MM.1S (cell line): Measurements from ENCODE around the gene WSB1.

Experiments
- DNase-seq: peaks from one replicate; pipeline ENCODE4 v3.0.0-alpha.2; 2015
- H2AFZ ChIP-seq: fragments of 300-600 bp; sonication (generic); 2 replicates; pipeline ENCODE4 v1.6.0; 2016; ENCODE audit warnings: antibody characterized with exemption, low read length
- H3F3A ChIP-seq: fragments of 300-600 bp; sonication (generic); 2 replicates; pipeline ENCODE4 v1.6.1; 2016; ENCODE audit warnings: mild to moderate bottlenecking, antibody characterized with exemption, low read length, moderate library complexity, mixed read lengths; ENCODE audit not compliant: insufficient read depth
- H3K27ac ChIP-seq: fragments of 300-600 bp; sonication (generic); 2 replicates; pipeline ENCODE4 v1.5.1; 2016; ENCODE audit warnings: mild to moderate bottlenecking, low read length
- H3K27me3 ChIP-seq: fragments of 300-600 bp; sonication (generic); replicated peaks from 2 replicates; pipeline ENCODE4 v1.6.0; 2016; ENCODE audit warnings: low read length; ENCODE audit not compliant: insufficient read depth
- H3K36me3 ChIP-seq: fragments of 300-600 bp; sonication (generic); replicated peaks from 2 replicates; pipeline ENCODE4 v1.6.1; 2016; ENCODE audit warnings: mild to moderate bottlenecking, low read length, mixed read lengths; ENCODE audit not compliant: insufficient read depth
- H3K4me1 ChIP-seq: fragments of 300-600 bp; sonication (generic); 2 replicates; pipeline ENCODE4 v1.6.1; 2016; ENCODE audit warnings: low read length, mixed read lengths
- H3K4me2 ChIP-seq: fragments of 300-600 bp; sonication (generic); 2 replicates; pipeline ENCODE4 v1.6.0; 2016; ENCODE audit warnings: low read depth, low read length
- H3K4me3 ChIP-seq: fragments of 300-600 bp; sonication (generic); 2 replicates; pipeline ENCODE4 v1.5.1; 2016; ENCODE audit warnings: low read length, mixed read lengths
- H3K79me2 ChIP-seq: fragments of 300-600 bp; sonication (generic); 2 replicates; pipeline ENCODE4 v1.6.1; 2016; ENCODE audit warnings: mixed run types, low read length, mixed read lengths
- H3K9ac ChIP-seq: fragments of 300-600 bp; sonication (generic); 2 replicates; pipeline ENCODE4 v1.6.1; 2016; ENCODE audit warnings: low read length, mixed read lengths
- H3K9me2 ChIP-seq: fragments of 300-600 bp; sonication (generic); replicated peaks from 2 replicates; pipeline ENCODE4 v1.6.1; 2016; ENCODE audit warnings: mild to moderate bottlenecking, low read length, mixed read lengths; ENCODE audit not compliant: insufficient read depth
- H3K9me3 ChIP-seq: fragments of 300-600 bp; sonication (generic); replicated peaks from 2 replicates; pipeline ENCODE4 v1.6.1; 2016; ENCODE audit warnings: mild to moderate bottlenecking, low read length, mixed read lengths; ENCODE audit not compliant: insufficient read depth
- H4K20me1 ChIP-seq: fragments of 300-600 bp; sonication (generic); 2 replicates; pipeline ENCODE4 v1.6.1; 2016; ENCODE audit warnings: mild to moderate bottlenecking, low read length, moderate library complexity, mixed read lengths; ENCODE audit not compliant: insufficient read depth
- EZH2 ChIP-seq: fragments of 300-600 bp; sonication (generic); optimal IDR thresholded peaks from 2 replicates; pipeline ENCODE3; 2017; ENCODE audit warnings: low read depth, mild to moderate bottlenecking, antibody characterized with exemption, low read length, mixed read lengths
- EZH2phosphoT487 ChIP-seq: fragments of 300-600 bp; sonication (generic); IDR thresholded peaks from 2 replicates; pipeline ENCODE4 v1.6.1; 2018; ENCODE audit warnings: antibody characterized with exemption, low read length
- TF ChIP-seq, protein P1 (sequence below): fragments of 300-600 bp; sonication (generic); IDR thresholded peaks from 2 replicates; pipeline ENCODE4 v1.5.1; 2016; ENCODE audit warnings: antibody characterized with exemption, low read length, mixed read lengths

WSB1 gene

DNA sequence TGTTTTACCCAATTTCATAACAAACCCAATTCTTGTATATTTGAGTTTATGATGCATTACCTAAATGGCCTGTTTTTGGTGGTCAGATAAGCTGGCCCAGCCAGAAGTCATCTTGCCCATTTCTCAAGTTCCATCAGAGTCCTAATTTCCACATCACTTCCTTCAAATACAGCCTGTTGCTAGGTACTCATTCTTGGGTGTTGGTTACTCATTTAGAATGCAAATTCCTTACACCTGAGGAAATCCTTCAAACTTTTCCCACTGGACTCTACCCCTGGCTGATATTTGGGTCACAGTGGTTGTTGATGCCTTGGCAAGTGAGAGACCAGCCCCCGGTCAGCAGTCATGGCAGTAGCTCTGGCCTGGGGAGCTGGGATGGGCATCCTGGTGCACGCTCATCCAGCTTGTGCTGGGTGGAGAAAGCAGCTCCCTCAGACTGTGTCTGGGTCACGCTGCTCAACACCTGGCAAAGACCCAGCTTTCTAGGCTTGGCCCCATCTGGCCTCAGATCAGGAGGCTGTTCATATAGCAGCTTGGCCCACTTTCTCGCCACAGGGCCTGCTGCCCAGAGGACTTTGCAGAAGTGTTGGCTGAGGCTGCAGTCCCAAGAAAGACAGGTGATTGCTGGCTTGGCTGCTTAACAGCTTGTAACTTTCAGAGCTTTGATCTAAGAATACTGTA, 25.8 kb downstream of the WSB1 start:
- Histone ChIP-seq H3K27ac (no peak overlapping the region), H4K20me1 (no peaks in the 10 kb centered on the region), H2AFZ (no peak overlapping the region), H3K36me3 (no peaks in the 10 kb centered on the region), H3K27me3 (no peaks in the 10 kb centered on the region), H3K4me1 (no peaks in the 10 kb centered on the region), H3K9me3 (no peaks in the 10 kb centered on the region), H3K79me2 (no peaks in the 10 kb centered on the region), H3F3A (no peaks in the 10 kb centered on the region), H3K4me3 (no peak overlapping the region), H3K9me2 (no peaks in the 10 kb centered on the region), H3K9ac (no peak overlapping the region), H3K4me2 (no peak overlapping the region)
- TF ChIP-seq EZH2phosphoT487, result no peak
- TF ChIP-seq, protein P1, sequence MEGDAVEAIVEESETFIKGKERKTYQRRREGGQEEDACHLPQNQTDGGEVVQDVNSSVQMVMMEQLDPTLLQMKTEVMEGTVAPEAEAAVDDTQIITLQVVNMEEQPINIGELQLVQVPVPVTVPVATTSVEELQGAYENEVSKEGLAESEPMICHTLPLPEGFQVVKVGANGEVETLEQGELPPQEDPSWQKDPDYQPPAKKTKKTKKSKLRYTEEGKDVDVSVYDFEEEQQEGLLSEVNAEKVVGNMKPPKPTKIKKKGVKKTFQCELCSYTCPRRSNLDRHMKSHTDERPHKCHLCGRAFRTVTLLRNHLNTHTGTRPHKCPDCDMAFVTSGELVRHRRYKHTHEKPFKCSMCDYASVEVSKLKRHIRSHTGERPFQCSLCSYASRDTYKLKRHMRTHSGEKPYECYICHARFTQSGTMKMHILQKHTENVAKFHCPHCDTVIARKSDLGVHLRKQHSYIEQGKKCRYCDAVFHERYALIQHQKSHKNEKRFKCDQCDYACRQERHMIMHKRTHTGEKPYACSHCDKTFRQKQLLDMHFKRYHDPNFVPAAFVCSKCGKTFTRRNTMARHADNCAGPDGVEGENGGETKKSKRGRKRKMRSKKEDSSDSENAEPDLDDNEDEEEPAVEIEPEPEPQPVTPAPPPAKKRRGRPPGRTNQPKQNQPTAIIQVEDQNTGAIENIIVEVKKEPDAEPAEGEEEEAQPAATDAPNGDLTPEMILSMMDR, result no peak
- TF ChIP-seq EZH2, result no peak
- DNase-seq, result no peak

DNA sequence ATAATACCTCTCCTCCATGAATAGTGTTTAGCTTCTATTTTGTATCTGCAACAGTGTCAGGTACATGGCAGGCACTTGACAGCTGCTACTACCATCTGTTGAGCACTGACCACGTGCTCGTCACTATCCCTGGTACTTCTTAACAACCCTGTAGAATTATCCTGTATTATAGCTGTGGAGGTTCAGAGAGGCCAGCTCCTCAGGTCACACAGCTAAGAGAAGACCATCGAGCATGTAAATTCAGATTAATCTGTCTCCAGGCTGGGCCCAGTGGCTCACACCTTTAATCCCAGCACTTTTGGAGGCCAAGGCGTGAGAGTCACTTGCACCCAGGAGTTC, 26.3 kb downstream of the WSB1 start:
- Histone ChIP-seq H3K4me1 (no peaks in the 10 kb centered on the region), H3K27me3 (no peaks in the 10 kb centered on the region), H4K20me1 (no peaks in the 10 kb centered on the region), H3K79me2 (no peaks in the 10 kb centered on the region), H3K36me3 (no peaks in the 10 kb centered on the region), H3K4me2 (no peak overlapping the region), H3K9me2 (no peaks in the 10 kb centered on the region), H2AFZ (no peak overlapping the region), H3K9me3 (no peaks in the 10 kb centered on the region), H3K9ac (no peak overlapping the region), H3F3A (no peaks in the 10 kb centered on the region), H3K4me3 (no peak overlapping the region), H3K27ac (no peak overlapping the region)
- TF ChIP-seq, protein P1, result no peak
- no peak for TF ChIP-seq EZH2phosphoT487
- no peak for TF ChIP-seq EZH2
- DNase-seq, result no peak

DNA sequence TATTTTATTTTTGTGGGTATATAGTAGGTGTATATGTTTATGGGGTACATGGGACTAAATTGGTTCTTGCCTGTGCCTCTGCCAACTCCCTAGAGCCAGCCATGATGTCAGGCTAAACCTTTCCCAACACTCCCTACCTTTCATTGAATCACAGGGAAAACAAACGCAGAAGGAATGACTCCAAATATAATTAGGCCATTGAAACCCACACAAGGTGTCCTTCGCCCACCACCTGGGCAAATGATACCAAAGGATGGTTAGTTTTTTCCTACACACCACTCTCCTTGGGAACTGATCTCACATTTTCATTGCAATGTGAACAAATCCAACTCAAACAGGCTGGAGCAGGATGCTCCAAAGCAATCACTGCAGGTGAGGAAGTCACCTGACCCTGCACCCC, 27.5 kb downstream of the WSB1 start:
- Histone ChIP-seq H3K79me2 (no peaks in the 10 kb centered on the region), H3K27ac (no peak overlapping the region), H4K20me1 (no peaks in the 10 kb centered on the region), H3K4me1 (no peaks in the 10 kb centered on the region), H3K27me3 (no peaks in the 10 kb centered on the region), H3F3A (no peaks in the 10 kb centered on the region), H3K9me2 (no peaks in the 10 kb centered on the region), H3K4me2 (no peak overlapping the region), H2AFZ (no peak overlapping the region), H3K9me3 (no peaks in the 10 kb centered on the region), H3K36me3 (no peaks in the 10 kb centered on the region), H3K4me3 (no peak overlapping the region), H3K9ac (no peak overlapping the region)
- DNase-seq, result no peak
- TF ChIP-seq, protein P1, result no peak
- TF ChIP-seq EZH2phosphoT487 (no peak), EZH2 (no peak)
